Measurements from ENCODE around the gene PKDCC.

The PKDCC gene

GRCh38 chr2:42102024-42102590, 54.3 kb downstream of the PKDCC start:
- DNase-seq (ENCODE audit: low spot score) = peak; percentile 92
- TF ChIP-seq, protein P1, sequence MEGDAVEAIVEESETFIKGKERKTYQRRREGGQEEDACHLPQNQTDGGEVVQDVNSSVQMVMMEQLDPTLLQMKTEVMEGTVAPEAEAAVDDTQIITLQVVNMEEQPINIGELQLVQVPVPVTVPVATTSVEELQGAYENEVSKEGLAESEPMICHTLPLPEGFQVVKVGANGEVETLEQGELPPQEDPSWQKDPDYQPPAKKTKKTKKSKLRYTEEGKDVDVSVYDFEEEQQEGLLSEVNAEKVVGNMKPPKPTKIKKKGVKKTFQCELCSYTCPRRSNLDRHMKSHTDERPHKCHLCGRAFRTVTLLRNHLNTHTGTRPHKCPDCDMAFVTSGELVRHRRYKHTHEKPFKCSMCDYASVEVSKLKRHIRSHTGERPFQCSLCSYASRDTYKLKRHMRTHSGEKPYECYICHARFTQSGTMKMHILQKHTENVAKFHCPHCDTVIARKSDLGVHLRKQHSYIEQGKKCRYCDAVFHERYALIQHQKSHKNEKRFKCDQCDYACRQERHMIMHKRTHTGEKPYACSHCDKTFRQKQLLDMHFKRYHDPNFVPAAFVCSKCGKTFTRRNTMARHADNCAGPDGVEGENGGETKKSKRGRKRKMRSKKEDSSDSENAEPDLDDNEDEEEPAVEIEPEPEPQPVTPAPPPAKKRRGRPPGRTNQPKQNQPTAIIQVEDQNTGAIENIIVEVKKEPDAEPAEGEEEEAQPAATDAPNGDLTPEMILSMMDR (IDR thresholded peaks at IDR 0.05; ENCODE audit: extremely low read depth, insufficient read depth, missing control alignments) = no peak
- in situ Hi-C loops (cut with MboI; ENCODE audit: low pct_unique_long_range_greater_than_20kb, low sequenced_read_pairs, unreplicated experiment) = no loop called here

DNA sequence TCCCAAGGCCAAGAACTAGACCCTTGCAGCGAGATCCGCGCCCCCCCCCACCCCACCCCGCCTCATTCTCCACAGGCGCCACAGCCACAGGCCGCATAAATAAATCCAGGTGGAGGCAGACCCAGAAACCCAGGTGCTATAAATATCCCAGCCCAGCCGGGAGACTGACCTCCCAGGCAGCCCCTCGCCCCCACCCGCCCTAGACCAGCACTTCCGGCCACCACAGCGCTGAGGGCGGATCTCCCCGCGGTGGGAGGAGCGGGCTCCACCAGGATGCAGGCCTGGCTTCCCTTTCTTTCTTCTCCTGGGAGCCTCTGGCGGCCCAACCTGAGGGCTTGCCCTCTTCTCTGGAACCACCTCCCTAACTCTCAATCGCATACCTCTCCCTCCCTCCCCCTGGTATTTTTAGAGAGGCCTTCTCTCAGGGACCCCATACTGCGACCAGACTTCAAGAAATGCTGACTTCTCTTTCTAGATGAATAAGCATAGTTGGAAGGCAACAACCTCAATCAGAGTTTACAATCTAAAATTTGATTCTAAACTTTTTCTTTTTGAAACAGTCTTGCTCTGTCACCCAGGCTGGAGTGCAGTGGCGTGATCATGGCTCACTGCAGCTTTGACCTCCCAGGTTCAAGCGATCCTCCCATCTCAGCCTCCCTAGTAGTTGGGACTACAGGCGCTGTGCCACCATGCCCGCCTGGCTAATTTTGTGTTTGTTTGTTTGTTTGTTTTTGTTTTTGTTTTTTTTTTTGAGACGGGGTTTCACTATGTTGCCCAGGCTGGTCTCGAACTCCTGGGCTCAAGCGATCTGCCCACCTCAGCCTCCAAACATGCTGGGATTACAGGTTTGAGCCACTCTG, 55.0 kb downstream of the PKDCC start:
- in situ Hi-C loops (cut with MboI; ENCODE audit: low pct_unique_long_range_greater_than_20kb, low sequenced_read_pairs, unreplicated experiment) = no loop called here
- DNase-seq (ENCODE audit: low spot score) = peak; percentile 56
- TF ChIP-seq, protein P1 (IDR thresholded peaks at IDR 0.05; ENCODE audit: extremely low read depth, insufficient read depth, missing control alignments) = no peak

GRCh38 chr2:42103829-42104228, 56.0 kb downstream of the PKDCC start:
- TF ChIP-seq, protein P1 (IDR thresholded peaks at IDR 0.05; ENCODE audit: extremely low read depth, insufficient read depth, missing control alignments) = no peak
- in situ Hi-C loops (cut with MboI; ENCODE audit: low pct_unique_long_range_greater_than_20kb, low sequenced_read_pairs, unreplicated experiment) = no loop called here
- no peak for DNase-seq (ENCODE audit: low spot score)

- TF ChIP-seq, protein P1 (IDR thresholded peaks at IDR 0.05; ENCODE audit: extremely low read depth, insufficient read depth, missing control alignments) = no peak
- in situ Hi-C loops (cut with MboI; ENCODE audit: low pct_unique_long_range_greater_than_20kb, low sequenced_read_pairs, unreplicated experiment) = no loop called here
- DNase-seq (ENCODE audit: low spot score) = no peak
These were observed 56.8 kb downstream of the PKDCC start for GRCh38 chr2:42104621-42105020.

DNA sequence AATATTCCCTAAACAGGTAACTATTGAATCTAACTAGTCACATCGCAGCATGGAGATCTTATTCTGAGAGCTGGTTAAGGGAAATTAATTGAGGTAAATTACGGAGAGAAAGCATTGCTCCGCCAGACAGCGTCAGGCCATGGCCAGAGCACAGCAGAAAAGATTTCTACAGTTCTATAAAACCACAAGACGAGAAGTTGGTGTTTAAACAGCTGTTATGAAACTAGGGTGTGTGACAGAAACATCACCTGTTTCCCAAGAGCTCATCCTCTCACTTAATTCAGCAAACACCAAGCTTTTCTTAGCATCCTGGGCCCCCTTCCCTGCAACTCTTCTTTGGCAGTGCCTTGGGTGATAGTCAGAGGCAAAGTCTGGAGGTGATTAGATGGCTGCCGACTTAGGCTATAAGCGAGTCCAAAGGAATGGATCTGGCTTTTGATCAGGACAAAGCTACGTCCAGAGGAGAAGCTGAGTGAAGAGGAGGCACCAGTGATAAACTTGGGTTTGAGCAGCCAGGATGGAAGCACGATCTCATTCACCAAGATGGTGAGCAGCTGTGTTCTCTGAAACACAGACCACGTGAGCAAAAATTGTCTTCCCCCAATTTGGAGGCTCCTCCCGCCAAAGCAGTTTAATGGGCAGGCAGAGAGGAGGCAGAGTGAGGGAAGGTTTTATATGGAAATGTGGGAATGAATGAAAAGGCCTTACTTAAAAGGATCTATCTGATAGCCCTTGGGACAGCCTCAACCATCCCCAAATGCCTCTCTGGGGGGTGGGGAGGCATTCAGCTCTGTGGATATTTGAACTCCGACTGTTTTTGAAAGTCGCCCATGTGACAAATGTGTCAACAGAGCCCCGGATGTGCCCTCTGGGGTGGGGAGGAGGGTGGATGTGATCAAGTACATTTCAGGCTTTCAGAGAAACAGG, 57.8 kb downstream of the PKDCC start:
- TF ChIP-seq, protein P1 (IDR thresholded peaks at IDR 0.05; ENCODE audit: extremely low read depth, insufficient read depth, missing control alignments) = no peak
- DNase-seq (ENCODE audit: low spot score) = peak; percentile 59
- in situ Hi-C loops (cut with MboI; ENCODE audit: low pct_unique_long_range_greater_than_20kb, low sequenced_read_pairs, unreplicated experiment) = no loop called here

- no peak for DNase-seq (ENCODE audit: low spot score)
- in situ Hi-C loops (cut with MboI; ENCODE audit: low pct_unique_long_range_greater_than_20kb, low sequenced_read_pairs, unreplicated experiment) = no loop called here
These were observed 58.5 kb downstream of the PKDCC start for GRCh38 chr2:42106257-42106816.

More at GRCh38 chr2:42106257-42106816, 58.5 kb downstream of the PKDCC start:
- TF ChIP-seq, protein P1 (IDR thresholded peaks at IDR 0.05; ENCODE audit: extremely low read depth, insufficient read depth, missing control alignments) = no peak

All from GM13977 (cell line).